SKM-1 (cell line): Measurements from ENCODE around the gene MYOM3.
"Not testable (repeated sequence)": the region's sequence is repeated elsewhere in the genome, so short reads cannot be mapped to it uniquely, and the experiment has no call there.

Experiments used
- DNase-seq: peaks from one replicate; lab custom pipeline; 2025; ENCODE audit not compliant: unreplicated experiment; lab: John Stamatoyannopoulos, UW

MYOM3 gene

DNA sequence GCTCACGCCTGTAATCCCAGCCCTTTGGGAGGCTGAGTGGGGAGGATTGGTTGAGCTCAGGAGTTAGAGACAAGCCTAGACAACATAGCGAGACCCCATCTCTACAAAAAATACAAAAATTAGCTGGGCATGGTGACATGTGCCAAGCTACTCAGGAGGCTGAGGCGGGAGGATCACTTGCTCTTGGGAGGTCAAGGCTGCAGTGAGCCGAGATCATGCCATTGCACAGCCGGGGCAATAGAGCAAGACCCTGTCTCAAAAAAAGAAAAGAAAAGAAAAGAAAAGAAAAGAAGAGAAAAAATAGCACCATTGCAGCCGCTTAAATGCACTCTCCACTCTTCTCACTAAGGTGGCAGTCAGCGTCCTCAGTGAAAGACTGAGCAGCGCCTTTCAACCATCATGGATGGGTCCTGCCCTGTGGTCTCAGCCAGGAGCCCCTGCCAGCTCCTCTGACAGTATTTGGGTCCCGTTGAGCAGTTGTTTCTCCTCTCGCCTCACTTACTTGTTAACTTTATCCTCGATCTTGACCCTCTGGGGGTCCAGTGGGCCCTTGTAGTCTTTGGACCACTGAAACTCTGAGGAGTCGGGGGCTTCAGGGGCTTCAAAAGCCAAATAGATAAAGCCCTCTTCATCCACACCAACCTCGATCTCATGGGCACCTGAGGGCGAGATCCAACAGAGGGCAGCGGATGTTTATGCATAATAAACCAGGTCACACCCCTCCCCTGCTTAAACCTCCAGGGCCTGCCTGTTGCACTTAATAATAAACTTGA is 36.9 kb downstream of the MYOM3 start:
- no peak for DNase-seq

DNA sequence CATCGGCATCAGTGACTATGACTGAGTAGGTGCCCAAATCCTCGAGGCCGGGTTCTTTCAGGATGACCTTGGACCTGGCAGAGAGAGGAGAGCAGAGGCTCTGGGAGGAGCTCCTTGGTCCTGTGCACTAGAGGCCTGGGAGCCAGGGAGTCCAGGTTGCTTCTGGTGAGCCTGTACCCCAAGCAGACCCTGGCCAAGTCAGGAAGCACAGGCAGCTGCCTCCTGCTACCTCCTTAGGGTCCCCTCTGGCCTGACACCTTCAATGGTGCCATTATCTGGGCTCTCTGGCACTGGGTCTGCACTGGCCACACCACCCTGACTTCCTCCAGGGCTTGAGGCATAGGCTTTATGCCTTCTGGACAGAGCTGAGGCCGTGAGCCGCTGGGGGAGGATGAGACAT is 37.7 kb downstream of the MYOM3 start:
- DNase-seq: no peak

DNA sequence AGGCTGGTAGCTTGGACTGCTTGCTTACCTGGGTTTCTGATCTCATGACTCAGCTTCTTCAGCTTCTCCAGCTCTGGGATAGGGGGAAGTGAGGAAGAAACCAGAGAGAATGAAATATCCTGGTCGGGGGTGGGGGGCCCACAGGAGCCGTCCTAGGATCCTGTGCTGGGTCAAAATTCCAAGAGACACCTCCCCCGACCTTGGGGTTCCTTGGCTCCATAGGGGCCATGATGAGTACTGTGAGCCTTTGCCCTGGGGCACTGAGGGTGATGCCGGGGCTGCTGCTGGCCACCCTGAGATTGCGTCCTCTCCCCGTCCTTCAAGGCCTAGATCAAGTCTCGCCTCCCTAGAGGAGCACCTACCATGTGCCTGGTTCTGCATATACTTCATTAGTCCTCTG is 40.0 kb downstream of the MYOM3 start:
- DNase-seq: no peak

DNA sequence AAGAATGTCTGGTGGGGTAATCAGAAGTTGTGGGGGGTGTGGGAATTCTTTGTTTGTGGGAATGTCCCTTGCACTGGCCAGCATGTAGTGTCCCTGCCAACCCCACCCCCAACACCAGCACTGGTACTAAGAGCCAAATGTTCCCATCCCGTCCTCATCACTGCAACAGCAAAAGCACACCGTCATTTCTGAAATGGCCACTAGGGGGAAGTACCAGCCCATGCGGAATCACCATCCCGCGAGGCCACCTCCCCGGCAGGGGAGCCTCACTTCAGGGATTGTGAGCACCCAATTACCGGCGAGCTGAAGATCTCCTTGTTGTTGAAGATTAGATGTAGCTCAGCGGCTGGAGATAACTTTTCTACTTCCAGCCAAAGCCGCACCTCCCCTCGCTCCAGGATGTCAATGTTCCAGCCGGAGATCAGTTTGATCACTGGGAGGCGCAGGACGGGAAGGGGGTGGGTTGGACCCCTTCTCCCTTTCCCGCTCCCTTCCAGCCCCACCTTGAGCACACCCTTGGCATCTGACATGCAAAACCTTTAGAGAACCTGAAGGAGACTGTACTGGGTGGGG is 41.0 kb downstream of the MYOM3 start:
- peak; percentile 23 for DNase-seq

DNA sequence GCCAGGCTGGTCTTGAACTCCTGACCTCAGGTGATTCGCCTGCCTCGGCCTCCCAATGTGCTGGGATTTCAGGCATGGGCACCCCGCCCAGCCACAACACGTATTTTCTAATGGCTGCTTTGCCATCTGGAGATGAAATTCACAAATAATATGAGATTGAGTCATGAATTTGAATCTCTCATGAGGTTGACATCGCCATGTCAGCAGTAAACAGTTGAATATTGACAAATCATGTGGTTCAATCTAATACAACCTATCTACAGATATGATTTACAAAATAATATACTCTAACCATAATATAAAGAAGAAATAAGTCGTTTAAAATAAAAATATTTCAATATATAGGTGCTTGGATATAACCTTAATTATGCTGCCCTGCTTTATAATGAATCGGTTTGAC is 42.1 kb downstream of the MYOM3 start:
- no peak for DNase-seq

DNA sequence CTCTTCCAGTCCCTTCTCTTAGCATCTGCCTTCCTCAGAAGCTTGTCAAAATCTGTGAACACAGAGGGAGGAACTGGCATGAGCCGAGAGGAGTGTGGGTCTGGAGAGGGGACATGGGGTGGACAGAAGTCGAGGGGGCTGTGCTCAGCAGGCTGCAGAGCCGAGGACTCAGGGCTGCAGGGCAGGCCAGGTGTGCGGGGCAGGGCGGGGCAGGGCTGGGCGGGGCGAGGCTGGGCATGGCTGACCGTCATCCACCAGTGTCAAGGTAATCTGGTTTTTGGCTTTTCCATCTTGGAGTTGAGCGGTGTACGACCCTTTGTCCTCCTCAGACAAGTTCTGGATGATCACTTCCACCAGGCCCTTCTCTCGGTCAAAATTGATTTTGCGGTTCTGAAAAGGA is 44.0 kb downstream of the MYOM3 start:
- DNase-seq: no peak

DNA sequence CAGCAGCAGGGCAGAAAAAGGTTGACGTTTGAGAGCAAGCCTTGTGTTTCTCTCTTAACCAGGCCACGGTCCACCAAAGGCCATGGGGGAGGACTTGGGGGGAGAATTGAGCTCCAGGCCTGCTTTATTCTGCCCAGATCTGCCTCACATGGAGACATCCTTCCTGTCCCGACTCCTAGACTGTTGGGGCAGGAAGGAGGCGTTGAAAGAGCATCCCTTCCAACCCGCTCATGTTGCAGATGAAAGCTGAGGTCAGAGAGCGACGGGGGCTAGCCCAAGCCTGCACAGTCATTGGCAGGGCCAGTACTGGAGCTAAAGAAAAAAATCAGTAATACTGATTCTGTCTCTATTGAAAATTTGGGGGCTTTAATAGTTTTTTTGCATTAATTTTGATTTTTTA is 46.6 kb downstream of the MYOM3 start:
- no peak for DNase-seq

DNA sequence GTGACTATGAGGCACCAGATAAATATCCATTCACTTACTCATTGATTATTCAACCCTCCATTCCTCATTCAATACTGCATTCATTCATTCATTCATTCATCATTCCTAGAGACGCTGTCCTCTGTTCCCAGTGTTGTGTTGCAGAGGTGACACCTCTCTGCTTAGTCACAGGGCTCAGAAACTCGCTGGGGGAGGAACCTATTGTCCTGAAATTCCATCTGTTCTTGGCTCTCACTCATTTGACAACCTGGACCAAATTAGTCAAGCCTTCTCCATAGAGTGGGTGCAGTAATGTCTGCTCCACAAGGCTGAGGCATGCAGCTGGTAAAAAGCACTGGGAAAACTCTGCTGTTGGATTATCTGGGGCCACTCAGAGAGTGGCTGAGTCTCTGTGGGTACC is 49.7 kb downstream of the MYOM3 start:
- no peak for DNase-seq

DNA sequence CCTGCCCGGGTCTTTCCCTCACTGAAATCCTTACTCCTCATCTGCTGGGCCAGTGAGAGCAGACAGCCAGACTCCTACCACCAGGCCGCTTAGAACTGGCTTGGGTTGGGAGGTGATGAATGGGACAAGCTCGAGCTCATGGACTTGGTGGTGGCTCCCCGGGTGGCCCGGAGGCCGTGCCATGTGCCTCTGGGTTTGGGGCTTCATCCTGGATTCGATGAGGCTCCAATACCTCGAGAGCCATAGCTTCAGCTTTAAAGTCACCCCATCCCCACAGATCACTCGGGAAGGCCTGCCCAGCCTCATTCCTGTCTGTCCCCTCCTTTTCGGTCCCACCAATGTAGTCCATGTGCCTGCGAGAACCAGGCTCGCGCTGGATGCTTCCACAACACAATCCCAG is 51.5 kb downstream of the MYOM3 start:
- no peak for DNase-seq

DNA sequence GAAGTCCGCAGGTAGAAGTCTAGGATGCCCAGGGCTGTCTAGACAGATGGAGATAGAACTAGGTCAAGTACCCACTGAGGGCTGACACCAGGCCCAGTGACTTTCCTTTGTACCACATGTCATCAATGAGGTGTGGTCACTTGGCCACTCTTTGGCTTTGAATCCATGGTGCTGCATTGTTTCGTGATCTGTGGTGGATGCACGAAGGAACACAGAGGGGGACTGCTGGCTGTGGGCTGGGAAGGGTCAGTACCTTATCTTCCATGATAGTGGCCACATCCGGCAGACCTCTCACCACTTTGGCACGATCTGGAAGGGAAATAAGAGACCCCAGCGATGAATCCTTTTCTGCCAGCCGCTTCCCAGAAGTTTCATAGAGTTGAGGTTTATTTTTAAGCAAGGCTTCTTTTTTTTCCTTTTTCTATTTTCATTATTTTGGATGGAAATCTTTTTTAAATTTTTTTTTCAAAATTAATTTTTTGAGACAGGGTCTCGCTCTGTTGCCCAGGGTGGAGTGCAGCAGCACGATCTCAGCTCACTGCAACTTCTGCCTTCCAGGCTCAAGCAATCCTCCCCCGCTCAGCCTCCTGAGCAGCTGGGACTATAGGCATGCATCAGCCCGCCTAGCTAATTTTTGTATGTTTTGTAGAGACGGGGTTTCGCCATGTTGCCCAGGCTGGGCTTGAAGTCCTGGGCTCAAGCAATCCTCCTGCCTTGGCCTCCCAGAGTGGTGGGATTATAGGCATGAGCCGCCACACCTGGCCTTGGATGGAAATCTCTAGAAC is 53.1 kb downstream of the MYOM3 start:
- no peak for DNase-seq

DNA sequence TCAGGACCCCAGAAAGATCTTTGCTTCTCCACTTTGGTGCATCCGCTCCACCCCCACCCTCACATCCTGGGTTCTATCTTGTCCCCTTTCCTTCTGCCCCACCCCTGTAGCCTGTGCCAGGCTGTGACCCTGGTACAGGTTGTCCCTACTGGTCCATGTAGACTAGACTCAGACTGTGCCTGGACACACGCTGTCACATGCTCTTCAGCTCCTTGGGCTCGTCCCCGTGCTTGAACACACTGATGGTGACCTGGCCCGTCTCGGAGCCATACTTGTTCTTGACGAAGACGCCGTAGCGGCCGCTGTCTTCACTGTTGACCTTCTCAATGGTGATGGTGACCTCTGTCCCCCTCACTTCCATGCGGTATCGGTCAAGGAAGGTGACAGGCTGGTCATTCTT is 54.8 kb downstream of the MYOM3 start:
- DNase-seq: no peak

DNA sequence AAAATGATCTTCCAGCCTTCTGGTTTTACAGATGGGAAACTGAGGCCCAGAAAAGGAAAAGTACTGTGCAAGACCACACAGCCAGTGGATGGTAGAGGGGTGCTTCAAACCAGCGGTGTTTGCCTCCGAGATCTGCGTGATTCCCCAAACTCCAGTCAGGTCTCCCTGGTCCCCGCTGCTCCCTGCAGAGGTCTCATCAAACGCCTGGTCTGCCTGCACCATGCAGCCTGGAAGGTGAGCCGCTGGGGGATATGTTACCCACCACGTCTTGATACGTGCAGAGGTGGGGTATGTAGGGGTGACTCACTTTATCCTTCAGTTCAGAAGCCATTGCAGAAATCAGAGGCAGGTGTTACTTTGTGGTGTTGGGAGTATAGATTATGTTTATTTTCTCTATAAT is 56.3 kb downstream of the MYOM3 start:
- DNase-seq: no peak

DNA sequence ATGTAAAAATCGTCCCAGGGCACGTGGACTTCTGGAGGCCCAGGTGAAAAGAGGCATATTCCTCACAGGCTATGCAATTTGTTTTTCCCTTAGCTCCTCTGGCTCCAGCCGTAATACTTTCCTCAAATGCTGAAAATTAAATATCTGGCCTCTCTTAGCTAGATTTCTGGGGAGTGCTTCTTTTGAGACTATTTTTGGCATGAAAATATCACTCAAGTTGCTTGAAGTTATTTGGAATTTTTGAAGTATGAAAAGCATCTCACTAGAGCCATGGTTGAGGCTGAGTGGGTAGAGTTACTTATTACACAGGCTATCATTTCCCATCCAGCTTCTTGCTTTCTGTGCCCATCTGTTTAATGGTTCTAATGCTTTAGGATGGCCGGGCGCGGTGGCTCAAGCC is 59.7 kb downstream of the MYOM3 start:
- no peak for DNase-seq

DNA sequence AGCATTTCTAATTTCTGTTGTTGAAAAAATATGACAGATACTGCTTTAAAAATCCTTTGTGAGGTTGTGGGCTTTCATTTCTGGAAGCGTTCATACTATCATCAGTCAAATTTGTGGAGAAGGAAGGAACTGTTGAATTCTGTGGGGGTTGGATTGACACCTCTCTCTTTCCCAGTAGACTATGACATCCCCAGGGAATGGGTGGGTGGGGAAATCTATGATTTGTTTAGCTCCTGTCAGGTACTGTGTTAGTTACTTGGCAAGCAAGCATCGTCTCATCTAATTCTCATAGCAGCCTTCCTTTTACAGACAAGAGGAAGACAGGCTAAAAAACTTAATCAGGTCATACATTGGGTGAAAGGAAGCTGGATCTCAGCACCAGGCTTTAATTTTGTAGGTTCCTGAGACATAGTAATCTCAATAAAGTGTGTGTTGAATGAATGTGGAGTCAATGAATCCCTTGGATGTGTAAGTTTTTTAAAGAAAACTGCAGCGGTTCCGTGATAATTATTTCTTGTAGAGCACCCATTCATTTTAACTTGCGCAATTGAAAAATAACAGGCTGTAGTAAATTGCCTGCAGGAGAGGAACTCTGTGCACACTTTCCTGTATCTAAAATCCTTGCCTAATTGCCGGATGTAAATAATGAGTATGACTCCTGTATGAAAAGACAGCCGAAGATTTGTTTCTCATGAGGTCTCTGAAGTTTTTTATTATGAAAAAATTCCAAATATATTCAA is 60.6 kb downstream of the MYOM3 start:
- DNase-seq: peak; percentile 46

DNA sequence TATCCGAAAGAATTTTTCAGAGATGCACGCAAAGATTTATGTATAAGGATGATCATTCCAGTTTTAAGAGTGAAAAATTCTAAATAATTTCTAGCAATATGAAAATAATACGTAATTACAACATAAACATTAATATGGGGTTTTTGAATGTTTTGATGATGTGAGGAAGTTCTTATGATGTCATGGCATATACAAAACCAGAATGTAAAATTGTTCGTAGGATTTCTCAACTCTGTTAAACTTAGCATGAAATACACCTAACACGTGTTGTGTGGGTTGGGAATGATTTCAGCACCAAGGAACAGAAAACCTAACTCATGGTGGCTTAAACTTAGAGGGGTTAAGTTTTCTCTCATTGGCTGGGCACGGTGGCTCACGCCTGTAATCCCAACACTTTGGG is 62.2 kb downstream of the MYOM3 start:
- DNase-seq: no peak

DNA sequence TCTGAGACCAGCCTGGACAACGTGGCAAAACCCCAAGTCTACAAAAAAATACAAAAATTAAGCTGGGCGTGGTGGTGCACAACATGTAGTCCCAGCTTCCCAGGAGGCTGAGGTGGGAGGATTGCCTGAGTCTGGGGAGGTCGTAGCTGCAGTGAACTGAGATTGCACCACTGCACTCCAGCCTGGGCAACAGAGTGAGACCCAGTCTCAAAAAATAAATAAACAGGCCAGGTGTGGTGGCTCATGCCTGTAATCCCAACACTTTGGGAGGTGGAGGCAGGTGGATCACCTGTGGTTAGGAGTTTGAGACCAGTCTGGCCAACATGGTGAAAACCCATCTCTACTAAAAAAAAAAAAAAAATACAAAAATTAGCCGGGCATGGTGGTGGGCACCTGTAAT is 63.0 kb downstream of the MYOM3 start:
- DNase-seq: not testable (repeated sequence)

DNA sequence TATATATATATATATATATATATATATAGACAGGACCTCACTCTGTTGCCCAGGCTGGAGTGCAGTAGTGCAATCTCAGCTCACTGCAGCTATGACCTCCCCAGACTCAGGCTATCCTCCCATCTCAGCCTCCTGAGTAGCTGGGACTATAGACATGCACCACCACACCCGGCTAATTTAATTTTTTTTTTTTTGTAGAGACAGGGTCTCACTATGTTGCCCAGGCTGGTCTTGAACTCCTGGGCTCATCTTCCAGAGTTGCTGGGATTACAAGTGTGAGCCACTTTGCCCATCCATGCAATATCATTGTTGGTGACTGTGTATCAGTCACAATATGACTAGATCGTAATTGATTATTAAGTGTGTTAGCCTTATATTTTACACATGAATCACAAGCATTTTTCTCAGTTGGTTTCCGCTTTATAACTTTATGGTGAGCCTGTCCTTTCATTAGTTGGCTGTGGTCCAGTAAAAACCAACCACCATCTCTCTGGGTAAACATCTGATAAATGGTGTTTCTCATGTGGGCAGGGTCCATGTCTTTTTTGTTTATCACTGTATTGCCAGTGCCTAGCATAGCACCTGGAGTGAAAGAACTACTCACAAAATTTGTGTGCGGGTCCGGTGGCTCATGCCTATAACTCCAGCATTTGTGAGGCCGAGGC is 63.6 kb downstream of the MYOM3 start:
- DNase-seq: no peak

DNA sequence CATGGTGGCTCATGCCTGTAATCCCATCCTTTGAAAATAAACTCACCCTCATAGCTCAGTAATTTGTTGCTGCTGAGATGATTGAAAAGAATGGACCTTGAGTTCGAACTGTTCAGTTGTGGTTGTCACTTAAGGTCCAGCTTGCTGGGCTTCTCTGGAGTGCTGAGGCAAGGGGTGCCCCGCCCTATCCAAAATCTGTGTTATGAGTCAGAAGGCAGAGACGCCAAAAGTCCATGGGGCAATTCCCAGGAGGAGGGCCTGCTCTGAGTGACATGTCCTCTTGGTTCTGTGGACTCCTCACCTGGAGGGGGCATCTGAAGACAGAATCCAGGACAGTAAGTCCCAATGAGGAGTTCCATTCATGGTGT is 64.8 kb downstream of the MYOM3 start:
- DNase-seq: no peak

DNA sequence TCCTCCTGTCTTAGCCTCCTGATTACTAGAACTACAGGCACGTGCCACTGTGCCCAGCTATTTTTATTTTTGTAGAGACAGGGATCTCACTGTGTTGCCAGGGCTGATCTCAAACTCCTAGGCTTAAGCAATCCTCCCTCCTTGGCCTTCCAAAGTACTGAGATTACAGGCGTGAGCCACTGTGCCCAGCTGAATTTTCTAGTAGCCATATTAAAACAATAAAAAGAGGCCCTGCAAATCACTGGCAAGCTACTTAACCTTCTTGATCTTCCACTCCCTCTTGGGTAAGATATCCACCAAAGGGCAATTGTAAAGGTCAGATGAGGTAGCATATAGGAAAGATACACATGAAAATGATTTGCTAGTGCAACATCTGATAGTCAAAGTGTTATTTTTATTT is 66.2 kb downstream of the MYOM3 start:
- DNase-seq: no peak

DNA sequence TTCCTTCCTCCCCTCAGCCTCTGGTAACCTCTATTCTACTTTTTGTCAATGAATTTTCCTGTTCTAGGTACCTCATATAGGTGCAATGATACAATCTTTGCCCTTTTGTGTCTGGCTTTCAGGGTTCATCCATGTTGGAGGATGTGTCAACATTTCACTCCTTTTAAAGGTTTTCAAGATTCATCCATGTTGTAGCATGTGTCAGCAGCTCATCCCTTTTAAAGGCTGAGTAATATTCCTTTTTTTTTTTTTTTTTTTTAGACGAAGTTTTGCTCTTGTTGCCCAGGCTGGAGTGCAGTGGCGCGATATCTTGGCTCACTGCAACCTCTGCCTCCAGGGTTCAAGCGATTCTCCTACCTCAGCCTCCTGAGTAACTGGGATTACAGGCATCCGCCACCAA is 67.3 kb downstream of the MYOM3 start:
- not testable (repeated sequence) for DNase-seq

DNA sequence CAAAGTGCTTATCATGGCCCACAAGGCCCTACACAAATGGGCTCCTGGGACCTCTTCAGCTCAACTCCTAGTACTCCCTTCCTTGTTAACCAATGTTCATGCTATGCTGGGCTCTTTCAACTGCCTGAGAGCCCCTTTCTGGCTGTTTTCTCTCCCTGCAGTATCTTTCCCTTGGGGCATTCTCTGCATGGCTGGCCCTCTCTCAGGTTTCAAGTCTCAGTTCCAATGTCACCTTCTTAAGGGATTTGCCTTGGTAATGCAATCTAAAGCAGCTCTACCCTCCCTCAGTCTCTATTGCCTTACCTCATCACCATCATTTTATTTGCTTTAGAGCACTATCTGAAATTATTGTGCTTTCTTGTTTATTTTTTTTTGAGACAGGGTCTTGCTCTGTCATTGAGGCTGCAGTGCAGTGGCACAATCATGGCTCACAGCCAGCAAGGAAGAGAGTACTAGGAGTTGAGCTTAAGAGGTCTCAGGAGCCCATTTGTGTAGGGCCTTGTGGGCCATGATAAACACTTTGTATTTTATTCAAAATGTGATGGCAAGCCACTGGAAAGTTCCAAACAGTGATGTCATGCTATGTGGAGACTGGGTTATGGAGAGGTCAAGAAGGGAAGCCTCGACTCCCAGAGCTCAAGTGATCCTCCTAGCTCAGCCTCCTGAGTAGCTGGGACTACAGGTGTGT is 68.4 kb downstream of the MYOM3 start:
- no peak for DNase-seq
